Uterus (tissue), 4 donors: Measurements from ENCODE around the gene BLOC1S3. TPM values are rescaled to one million over a fixed set of nuclear protein-coding genes. Genes with fewer than 3 reads are reported as not detected.

ENCODE experiments used
- DNase-seq, 2 donors: peaks; one replicate each; pipeline ENCODE4 v3.0.0-alpha.2; 2019 to 2020
- H3K27ac ChIP-seq, 2 donors: fragments of 200-600 bp; sonication (generic); 1 replicate in 1 of 2; 2 replicates in 1 of 2; pipeline ENCODE4 v1.5.1; 2016 to 2018
- H3K27me3 ChIP-seq, 2 donors: fragments of 200-600 bp; sonication (generic); one replicate each; pipeline ENCODE4 v1.5.1; 2018 to 2019; ENCODE audit warnings: control low read depth in 1 of 2
- H3K36me3 ChIP-seq, 2 donors: fragments of 200-600 bp; sonication (generic); one replicate each; pipeline ENCODE4 v1.5.1; 2019; ENCODE audit warnings: control low read depth in 1 of 2
- H3K4me1 ChIP-seq, 2 donors: fragments of 200-600 bp; sonication (generic); one replicate each; pipeline ENCODE4 v1.5.1; 2018 to 2019; ENCODE audit warnings: control low read depth in 1 of 2
- H3K4me3 ChIP-seq, 2 donors: fragments of 200-600 bp; sonication (generic); 1 replicate in 1 of 2; 2 replicates in 1 of 2; pipeline ENCODE4 v1.5.1; 2018 to 2019; ENCODE audit warnings: mild to moderate bottlenecking in 1 of 2
- H3K9me3 ChIP-seq, 2 donors: fragments of 200-600 bp; sonication (generic); one replicate each; pipeline ENCODE4 v1.5.1; 2019; ENCODE audit warnings: control low read depth in 1 of 2
- POLR2A ChIP-seq, 2 donors: fragments of 450-650 bp; IDR thresholded peaks; one replicate each; pipeline ENCODE4 v1.6.1; 2016; ENCODE audit warnings: antibody characterized with exemption in 2 of 2, mild to moderate bottlenecking in 1 of 2, moderate library complexity in 1 of 2
- intact Hi-C: fragments of 100-400 bp; cut with DNase I; formaldehyde crosslinking; loops from one replicate; pipeline ENCODE4 v1.15.1; 2023; ENCODE audit warnings: low total_unique reads
- total RNA-seq, 4 donors: library from RNA; depleted of rRNA in 3 of 4; stranded (reverse); fragments of >200 nt in 3 of 4; gene quantifications; one replicate each; pipeline versions ENCODE4 v1.1.0 to v1.2.4, GENCODE V29; 2014 to 2023
- TF ChIP-seq, protein P1 (sequence below), 4 experiments: fragments of 200-600 bp in 2 of 4; fragments of 450-650 bp in 2 of 4; sonication (generic) in 2 of 4; IDR thresholded peaks; one replicate each; pipeline ENCODE4 v1.5.1; 2016 to 2019; ENCODE audit warnings: antibody characterized with exemption in 4 of 4, mild to moderate bottlenecking in 2 of 4, moderate library complexity in 1 of 4
- donor health status: DM: yes; HTN: yes; CAD: no.

Gene BLOC1S3
- total RNA-seq, 4 donors from 2014 or later, result 4.6 to 16.2 (median 10.2) TPM; not detected in 1

- DNase-seq, result no peak
- Histone ChIP-seq H3K27ac (no peak overlapping the region), H3K27me3 (no peaks in the 10 kb centered on the region), H3K36me3 (no peaks in the 10 kb centered on the region), H3K4me1 (peaks cover 0 to 7% of the 10 kb centered on the region in 2 donors), H3K4me3 (no peak overlapping the region), H3K9me3 (no peaks in the 10 kb centered on the region)
- intact Hi-C loops, result no loop called here
- TF ChIP-seq, protein P1, sequence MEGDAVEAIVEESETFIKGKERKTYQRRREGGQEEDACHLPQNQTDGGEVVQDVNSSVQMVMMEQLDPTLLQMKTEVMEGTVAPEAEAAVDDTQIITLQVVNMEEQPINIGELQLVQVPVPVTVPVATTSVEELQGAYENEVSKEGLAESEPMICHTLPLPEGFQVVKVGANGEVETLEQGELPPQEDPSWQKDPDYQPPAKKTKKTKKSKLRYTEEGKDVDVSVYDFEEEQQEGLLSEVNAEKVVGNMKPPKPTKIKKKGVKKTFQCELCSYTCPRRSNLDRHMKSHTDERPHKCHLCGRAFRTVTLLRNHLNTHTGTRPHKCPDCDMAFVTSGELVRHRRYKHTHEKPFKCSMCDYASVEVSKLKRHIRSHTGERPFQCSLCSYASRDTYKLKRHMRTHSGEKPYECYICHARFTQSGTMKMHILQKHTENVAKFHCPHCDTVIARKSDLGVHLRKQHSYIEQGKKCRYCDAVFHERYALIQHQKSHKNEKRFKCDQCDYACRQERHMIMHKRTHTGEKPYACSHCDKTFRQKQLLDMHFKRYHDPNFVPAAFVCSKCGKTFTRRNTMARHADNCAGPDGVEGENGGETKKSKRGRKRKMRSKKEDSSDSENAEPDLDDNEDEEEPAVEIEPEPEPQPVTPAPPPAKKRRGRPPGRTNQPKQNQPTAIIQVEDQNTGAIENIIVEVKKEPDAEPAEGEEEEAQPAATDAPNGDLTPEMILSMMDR (IDR thresholded peaks at IDR 0.05), result no peak
- no peak for TF ChIP-seq POLR2A (IDR thresholded peaks at IDR 0.05)
Observed at GRCh38 chr19:45135176-45135885, 43.3 kb upstream of the BLOC1S3 start.

DNA sequence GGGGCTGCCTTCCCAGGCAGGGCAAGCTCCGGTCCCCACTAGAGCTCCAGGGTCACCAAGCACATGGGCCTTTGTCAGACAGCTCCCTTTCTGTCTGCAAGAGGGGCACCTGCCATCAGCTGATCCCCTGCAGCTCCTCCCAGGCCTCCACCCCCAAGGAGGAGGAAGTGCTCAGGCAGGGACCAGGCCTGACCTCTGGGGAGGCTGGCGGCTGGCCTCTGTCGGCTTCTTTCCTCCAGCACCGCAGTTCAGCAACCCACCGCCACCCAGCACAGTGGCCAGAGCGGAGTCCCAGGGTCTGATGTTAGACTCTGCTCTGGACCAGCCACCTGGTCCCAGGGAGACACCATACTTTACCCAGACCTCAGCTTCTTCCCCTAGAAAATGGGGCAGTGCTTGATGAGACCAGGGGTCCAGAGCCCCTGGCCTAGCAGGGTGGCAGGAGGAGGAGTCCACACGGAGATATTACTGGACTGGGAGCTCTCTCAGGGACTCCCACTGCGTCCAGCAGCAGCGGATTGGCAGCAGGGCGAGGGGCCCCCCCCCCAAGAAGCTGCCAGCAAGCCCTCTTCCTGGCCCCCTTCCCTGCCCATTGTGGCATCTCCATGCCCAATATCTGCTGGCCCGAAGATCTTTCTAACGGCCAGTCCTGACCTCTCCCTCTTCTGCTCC lies 41.9 kb upstream of the BLOC1S3 start:
- TF ChIP-seq POLR2A (IDR thresholded peaks at IDR 0.05), result no peak
- TF ChIP-seq, protein P1 (IDR thresholded peaks at IDR 0.05), result no peak
- Histone ChIP-seq H3K4me3 (no peak overlapping the region), H3K27me3 (no peaks in the 10 kb centered on the region), H3K36me3 (no peaks in the 10 kb centered on the region), H3K4me1 (peaks cover 0 to 7% of the 10 kb centered on the region in 2 donors), H3K9me3 (no peaks in the 10 kb centered on the region), H3K27ac (no peak overlapping the region)
- DNase-seq, result no peak
- intact Hi-C loops, result no loop called here

GRCh38 chr19:45137179-45137761 lies 41.3 kb upstream of the BLOC1S3 start:
- H3K27ac ChIP-seq, result no peak overlapping the region
- no peak for DNase-seq
- intact Hi-C loops, result no loop called here
- H3K9me3 ChIP-seq, result no peaks in the 10 kb centered on the region
- no peak overlapping the region for H3K4me3 ChIP-seq
- no peak for TF ChIP-seq POLR2A (IDR thresholded peaks at IDR 0.05)
- TF ChIP-seq, protein P1 (IDR thresholded peaks at IDR 0.05), result no peak
- no peaks in the 10 kb centered on the region for H3K36me3 ChIP-seq
- no peaks in the 10 kb centered on the region for H3K27me3 ChIP-seq
- peaks cover 0 to 7% of the 10 kb centered on the region in 2 donors for H3K4me1 ChIP-seq

GRCh38 chr19:45138303-45138751 lies 40.3 kb upstream of the BLOC1S3 start:
- Histone ChIP-seq H3K9me3 (no peaks in the 10 kb centered on the region), H3K4me1 (peaks cover 0 to 7% of the 10 kb centered on the region in 2 donors), H3K27me3 (no peaks in the 10 kb centered on the region), H3K27ac (no peak overlapping the region), H3K4me3 (no peak overlapping the region), H3K36me3 (no peaks in the 10 kb centered on the region)
- TF ChIP-seq POLR2A (IDR thresholded peaks at IDR 0.05), result no peak
- TF ChIP-seq, protein P1 (IDR thresholded peaks at IDR 0.05), result no peak
- intact Hi-C loops, result no loop called here
- no peak for DNase-seq
